C1 segment of cervical spinal cord (tissue), 14 donors: ENCODE results near the gene CDKN2B-AS1.

Source experiments
- DNase-seq, 14 donors: peaks; one replicate each; lab custom pipeline; 2025; lab: John Stamatoyannopoulos, UW

Gene CDKN2B-AS1

GRCh38 chr9:21982861-21983560 lies 11.6 kb upstream of the CDKN2B-AS1 start:
- no peak for DNase-seq

- DNase-seq, result no peak
These were observed 11.0 kb upstream of the CDKN2B-AS1 start for GRCh38 chr9:21983561-21983935.

GRCh38 chr9:21984101-21984500 lies 10.5 kb upstream of the CDKN2B-AS1 start:
- DNase-seq, result no peak

DNA sequence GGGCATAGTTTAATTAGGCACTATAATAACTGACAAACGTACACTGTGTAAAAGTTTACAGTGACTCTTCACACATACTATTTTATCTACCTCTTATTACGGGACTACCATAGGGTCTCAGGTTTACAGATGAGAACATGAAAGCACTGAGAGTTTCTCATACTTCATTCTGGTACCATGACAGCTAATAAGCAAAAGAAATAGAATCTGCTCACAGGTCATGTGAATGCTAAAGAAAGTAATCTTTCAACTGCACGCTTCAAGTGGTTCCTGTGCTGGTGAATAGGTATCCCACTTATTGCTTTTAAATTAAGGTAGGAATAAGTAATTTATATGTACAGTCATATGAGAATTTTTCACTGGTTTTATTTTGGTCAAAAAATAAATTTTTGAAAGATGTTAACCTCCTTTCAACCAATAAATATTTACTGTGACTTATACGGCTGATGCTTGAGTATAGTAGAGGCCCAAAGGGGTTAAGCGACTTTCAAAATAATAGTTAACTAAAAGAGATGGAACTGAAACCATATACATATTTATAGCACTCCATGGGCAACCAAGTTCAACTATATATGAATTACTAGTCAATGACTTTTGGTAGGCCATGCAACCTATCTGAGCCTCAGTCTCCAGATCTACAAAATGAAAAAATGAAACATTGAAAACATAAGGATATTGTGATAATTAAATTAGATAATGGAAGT lies 8.5 kb upstream of the CDKN2B-AS1 start:
- no peak for DNase-seq

- DNase-seq, result no peak
These were observed 6.3 kb upstream of the CDKN2B-AS1 start for GRCh38 chr9:21988056-21988990.

DNA sequence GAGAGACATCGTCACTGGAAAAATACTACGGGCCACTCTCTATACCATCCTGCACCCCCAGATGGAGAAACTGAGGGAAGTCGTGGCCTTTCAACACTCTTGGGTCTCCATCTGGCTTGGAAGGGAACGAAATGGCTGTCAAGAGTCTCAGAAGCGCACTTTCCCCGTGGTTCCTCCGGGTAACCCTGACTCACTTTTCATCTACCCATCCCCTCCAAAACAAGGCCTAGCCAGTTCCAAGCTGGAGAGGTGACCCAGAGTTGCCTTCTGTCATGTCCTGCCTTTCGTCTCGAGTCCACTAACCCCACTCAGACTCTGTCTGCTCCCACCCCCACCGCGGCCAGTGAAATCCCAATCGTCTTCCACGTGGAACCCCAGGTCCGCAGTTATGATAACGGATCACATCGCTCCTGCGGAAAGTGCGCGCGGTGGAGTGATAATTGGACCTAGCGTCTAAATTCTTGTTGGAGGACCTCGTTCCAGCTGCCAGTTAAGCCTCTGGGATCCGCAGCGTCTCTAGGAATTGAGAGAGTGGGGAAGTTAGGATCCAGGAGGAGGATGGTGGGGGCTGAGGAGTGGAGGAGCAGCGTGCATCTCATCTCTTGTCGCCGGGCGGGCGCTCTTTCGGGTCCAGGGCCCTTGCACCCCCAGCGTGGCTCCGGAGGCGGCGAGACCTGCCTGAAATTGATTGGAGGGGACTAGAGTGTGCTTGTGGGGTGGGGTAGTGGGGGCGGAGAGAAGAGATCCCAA lies 5.0 kb upstream of the CDKN2B-AS1 start:
- DNase-seq, result no peak

- DNase-seq, result no peak
These were observed 3.3 kb upstream of the CDKN2B-AS1 start for GRCh38 chr9:21991072-21991959.

GRCh38 chr9:21993007-21993406 lies 1.6 kb upstream of the CDKN2B-AS1 start:
- DNase-seq, result no peak

GRCh38 chr9:21993893-21994555 lies 567 bp upstream of the CDKN2B-AS1 start, which contains the start of gene CDKN2A:
TSS of gene CDKN2A (minus strand) at chr9:21994392.
- peak in 2 of 14 donors; percentile 48 to 51 for DNase-seq

- DNase-seq, result peak in 7 of 14 donors; percentile 24 to 63 (median 53)
These were observed 545 bp downstream of the CDKN2B-AS1 start for GRCh38 chr9:21995006-21995665.

- peak in 3 of 14 donors; percentile 44 to 63 (median 56) for DNase-seq
These were observed 1.2 kb downstream of the CDKN2B-AS1 start for GRCh38 chr9:21995666-21996398.

GRCh38 chr9:21996438-21996837 lies 1.8 kb downstream of the CDKN2B-AS1 start:
- DNase-seq, result no peak

GRCh38 chr9:21996858-21997257 lies 2.3 kb downstream of the CDKN2B-AS1 start:
- no peak for DNase-seq

- no peak for DNase-seq
These were observed 2.9 kb downstream of the CDKN2B-AS1 start for GRCh38 chr9:21997480-21997879.

DNA sequence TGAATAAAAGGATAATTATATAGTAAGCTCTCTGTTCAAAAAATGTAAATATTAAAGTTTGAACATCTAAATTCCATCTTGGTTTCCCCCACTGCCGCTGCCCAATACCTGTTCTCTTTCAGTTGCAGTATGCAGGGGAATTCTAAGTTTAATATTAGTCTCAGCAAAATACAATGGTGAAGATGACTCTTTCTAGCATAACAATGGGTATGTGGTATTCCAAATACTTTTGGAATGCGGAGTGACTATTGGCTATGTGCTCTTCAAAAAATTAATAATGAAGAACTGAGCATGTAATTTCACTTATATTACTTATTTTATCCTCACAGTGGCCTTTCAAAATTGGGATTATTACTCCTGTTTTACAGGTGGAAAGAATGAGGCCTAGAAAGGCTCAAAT lies 3.4 kb downstream of the CDKN2B-AS1 start:
- DNase-seq, result no peak

- no peak for DNase-seq
These were observed 7.4 kb downstream of the CDKN2B-AS1 start for GRCh38 chr9:22002038-22002437.

- no peak for DNase-seq
These were observed 10.6 kb downstream of the CDKN2B-AS1 start for GRCh38 chr9:22005021-22005701.
